ENCODE data around the gene PON1.

Gene PON1

GRCh38 chr7:95342029-95342428 is 17.7 kb upstream of the PON1 start:
- TF ChIP-seq CTCF (IDR thresholded peaks at IDR 0.05; ENCODE audit: low read depth, low read length, missing control alignments): no peak

GRCh38 chr7:95340491-95340890 is 16.2 kb upstream of the PON1 start:
- no peak for TF ChIP-seq CTCF (IDR thresholded peaks at IDR 0.05; ENCODE audit: low read depth, low read length, missing control alignments)
- H3K4me3 ChIP-seq (replicated peaks; ENCODE audit: low read depth, low read length): no peak overlapping the region
- DNase-seq (ENCODE audit: extremely low read depth, low read depth): no peak

More at GRCh38 chr7:95342029-95342428, 17.7 kb upstream of the PON1 start:
- DNase-seq (ENCODE audit: extremely low read depth, low read depth): no peak
- H3K4me3 ChIP-seq (replicated peaks; ENCODE audit: low read depth, low read length): no peak overlapping the region

- no peak for DNase-seq (ENCODE audit: extremely low read depth, low read depth)
Measured at GRCh38 chr7:95338832-95339231, 14.5 kb upstream of the PON1 start.

GRCh38 chr7:95335093-95335492 is 10.8 kb upstream of the PON1 start:
- TF ChIP-seq CTCF (IDR thresholded peaks at IDR 0.05; ENCODE audit: low read depth, low read length, missing control alignments): no peak
- no peak overlapping the region for H3K4me3 ChIP-seq (replicated peaks; ENCODE audit: low read depth, low read length)
- no peak for DNase-seq (ENCODE audit: extremely low read depth, low read depth)

More at GRCh38 chr7:95338832-95339231, 14.5 kb upstream of the PON1 start:
- no peak overlapping the region for H3K4me3 ChIP-seq (replicated peaks; ENCODE audit: low read depth, low read length)
- TF ChIP-seq CTCF (IDR thresholded peaks at IDR 0.05; ENCODE audit: low read depth, low read length, missing control alignments): no peak

- H3K4me3 ChIP-seq (replicated peaks; ENCODE audit: low read depth, low read length): no peak overlapping the region
- no peak for DNase-seq (ENCODE audit: extremely low read depth, low read depth)
- no peak for TF ChIP-seq CTCF (IDR thresholded peaks at IDR 0.05; ENCODE audit: low read depth, low read length, missing control alignments)
Measured at GRCh38 chr7:95334447-95334846, 10.1 kb upstream of the PON1 start.

GRCh38 chr7:95330961-95331337 is 6.6 kb upstream of the PON1 start:
- no peak for TF ChIP-seq CTCF (IDR thresholded peaks at IDR 0.05; ENCODE audit: low read depth, low read length, missing control alignments)
- H3K4me3 ChIP-seq (replicated peaks; ENCODE audit: low read depth, low read length): no peak overlapping the region
- DNase-seq (ENCODE audit: extremely low read depth, low read depth): no peak

GRCh38 chr7:95330204-95330960 is 6.0 kb upstream of the PON1 start:
- TF ChIP-seq CTCF (IDR thresholded peaks at IDR 0.05; ENCODE audit: low read depth, low read length, missing control alignments): no peak
- no peak overlapping the region for H3K4me3 ChIP-seq (replicated peaks; ENCODE audit: low read depth, low read length)
- DNase-seq (ENCODE audit: extremely low read depth, low read depth): no peak

All from HFF-Myc (cell line).